Endothelial cell of umbilical vein (primary cell): Measurements from ENCODE around the gene DZIP3. TPM values are rescaled to one million over a fixed set of nuclear protein-coding genes. Genes with fewer than 3 reads are reported as not detected.

Experiments
- BruUV-seq: library from RNA; stranded (reverse); fragments of 400-500 nt; replicated peaks from 2 replicates; lab custom pipeline; 2021; lab: Mats Ljungman, UMichigan
- CTCF ChIA-PET: fragments of 300-600, 350-600 bp; sonication (Branson Sonifier 250); formaldehyde crosslinking; loops from one replicate; lab custom pipeline; 2021; ENCODE audit warnings: antibody characterized with exemption, inconsistent platforms; lab: Charles Lee
- POLR2A ChIA-PET: fragments of 300-600, 350-600 bp; sonication (Branson Sonifier 250); formaldehyde crosslinking; loops from one replicate; lab custom pipeline; 2021; ENCODE audit warnings: antibody characterized with exemption, inconsistent platforms; lab: Charles Lee
- DNase-seq: peaks from one replicate; pipeline ENCODE4 v3.0.0-alpha.2; 2011; ENCODE audit warnings: low read depth, low spot score
- FAIRE-seq: peaks from 2 replicates; lab custom pipeline; 2011; peaks lifted over from hg19 to GRCh38; lab: Jason Lieb, UNC
- H2AFZ ChIP-seq: 2 replicates; pipeline ENCODE4 v1.6.0; 2012; ENCODE audit warnings: low read depth, low read length, control low read depth, inconsistent platforms
- H3K27ac ChIP-seq: 2 replicates; pipeline ENCODE4 v1.5.1; 2011; ENCODE audit warnings: low read depth, mild to moderate bottlenecking, control low read depth, low read length, moderate library complexity; ENCODE audit not compliant: insufficient read depth
- H3K27me3 ChIP-seq, 2 experiments: 2 replicates each; pipeline versions ENCODE4 v1.6.0 to v1.6.1; 2011; ENCODE audit warnings: low read length in 2 of 2, mixed read lengths in 1 of 2; ENCODE audit not compliant: control insufficient read depth in 2 of 2, insufficient read depth in 2 of 2
- H3K36me3 ChIP-seq, 2 experiments: 2 replicates in 1 of 2; 3 replicates in 1 of 2; pipeline ENCODE4 v1.5.1; 2011; ENCODE audit warnings: low read length in 2 of 2, mild to moderate bottlenecking in 1 of 2, moderate library complexity in 1 of 2; ENCODE audit not compliant: control insufficient read depth in 2 of 2, insufficient read depth in 2 of 2; ENCODE audit errors: extremely low read depth in 1 of 2
- H3K4me1 ChIP-seq: 3 replicates; pipeline ENCODE4 v1.5.1; 2011; ENCODE audit warnings: mild to moderate bottlenecking, low read length; ENCODE audit not compliant: control insufficient read depth, insufficient read depth; ENCODE audit errors: extremely low read depth
- H3K4me2 ChIP-seq: 2 replicates; pipeline ENCODE4 v1.6.1; 2011; ENCODE audit warnings: low read length, control low read depth, mixed read lengths; ENCODE audit not compliant: insufficient read depth
- H3K4me3 ChIP-seq, 3 experiments: fragments of 200-600 bp in 1 of 3; sonication (generic), shearing (Covaris generic) in 1 of 3; replicated peaks in 1 of 3; 2 replicates each; pipeline ENCODE4 v1.5.1; 2011 to 2016; ENCODE audit warnings: control low read depth in 3 of 3, low read length in 3 of 3, mild to moderate bottlenecking in 2 of 3, inconsistent platforms in 1 of 3, low read depth in 1 of 3, moderate library complexity in 1 of 3; ENCODE audit not compliant: insufficient read depth in 1 of 3
- H3K79me2 ChIP-seq: 2 replicates; pipeline ENCODE4 v1.6.0; 2012; ENCODE audit warnings: low read length, inconsistent platforms; ENCODE audit not compliant: control insufficient read depth, insufficient read depth
- H3K9ac ChIP-seq: replicated peaks from 2 replicates; pipeline ENCODE3; 2011; ENCODE audit warnings: low read length, control low read depth; ENCODE audit not compliant: insufficient read depth; ENCODE audit errors: extremely low read depth
- H3K9me1 ChIP-seq: replicated peaks from 3 replicates; pipeline ENCODE4 v1.6.0; 2011; ENCODE audit warnings: mild to moderate bottlenecking, low read length; ENCODE audit not compliant: control insufficient read depth, insufficient read depth; ENCODE audit errors: extremely low read depth
- H3K9me3 ChIP-seq: replicated peaks from 2 replicates; pipeline ENCODE4 v1.5.1; 2012; ENCODE audit warnings: low read length, inconsistent platforms; ENCODE audit not compliant: control insufficient read depth, insufficient read depth
- H4K20me1 ChIP-seq: replicated peaks from 2 replicates; pipeline ENCODE3; 2011; ENCODE audit warnings: mild to moderate bottlenecking, low read length; ENCODE audit not compliant: control insufficient read depth, insufficient read depth; ENCODE audit errors: extremely low read depth
- EZH2 ChIP-seq: IDR thresholded peaks from 2 replicates; pipeline ENCODE4 v1.6.1; 2012; ENCODE audit warnings: borderline replicate concordance, low read depth, mild to moderate bottlenecking, moderate library complexity, low read length, inconsistent platforms; ENCODE audit not compliant: severe bottlenecking
- FOS ChIP-seq: IDR thresholded peaks from 2 replicates; pipeline ENCODE4 v1.6.1; 2011; ENCODE audit warnings: mild to moderate bottlenecking, low read length, moderate library complexity, borderline replicate concordance; ENCODE audit not compliant: insufficient read depth
- MAX ChIP-seq: IDR thresholded peaks from 2 replicates; pipeline ENCODE4 v1.6.1; 2011; ENCODE audit not compliant: insufficient read depth, insufficient read length
- MYC ChIP-seq: IDR thresholded peaks from one replicate; pipeline ENCODE4 v1.6.1; 2011; ENCODE audit warnings: mild to moderate bottlenecking, low read depth, low read length
- POLR2A ChIP-seq: IDR thresholded peaks from 2 replicates; pipeline ENCODE4 v1.6.1; 2012; ENCODE audit warnings: low read depth, mild to moderate bottlenecking, control low read depth, low read length
- dilution Hi-C: fragments of 300-500 bp; cut with MboI; formaldehyde crosslinking; loops from one replicate; pipeline ENCODE4 v1.15.0; 2019; ENCODE audit warnings: low sequenced_read_pairs; ENCODE audit not compliant: extremely low pct_ligation_motif_present
- intact Hi-C: fragments of 100-400 bp; cut with micrococcal nuclease; formaldehyde crosslinking; loops from one replicate; pipeline ENCODE4 v1.10.0; 2022
- polyA plus RNA-seq, 4 experiments: library from polyadenylated mRNA; depleted of rRNA in 3 of 4; stranded (reverse) in 3 of 4; unstranded in 1 of 4; fragments of >200 nt; gene quantifications; 2 replicates each; pipeline versions ENCODE4 v1.2.1 to v1.2.3, GENCODE V29; 2011 to 2012; ENCODE audit warnings: missing spikeins in 1 of 4
- total RNA-seq: library from RNA; stranded (reverse); gene quantifications from 2 replicates; pipeline ENCODE4 v1.2.3, GENCODE V29; 2021
- TF ChIP-seq, protein P1 (sequence below), 2 donors: IDR thresholded peaks; 1 replicate in 1 of 2; 2 replicates in 1 of 2; pipeline ENCODE4 v1.5.1; 2011; ENCODE audit warnings: low read length in 2 of 2, mild to moderate bottlenecking in 2 of 2, moderate library complexity in 2 of 2, control low read depth in 1 of 2, inconsistent platforms in 1 of 2, low read depth in 1 of 2; ENCODE audit not compliant: insufficient read depth in 1 of 2; ENCODE audit errors: extremely low read depth in 1 of 2

Gene DZIP3
- total and polyA plus RNA-seq, 2 donors (not counting 3 experiments of a cell fraction or from before 2014, with no cell fraction given), result 1.9 to 6.5 TPM

DNA sequence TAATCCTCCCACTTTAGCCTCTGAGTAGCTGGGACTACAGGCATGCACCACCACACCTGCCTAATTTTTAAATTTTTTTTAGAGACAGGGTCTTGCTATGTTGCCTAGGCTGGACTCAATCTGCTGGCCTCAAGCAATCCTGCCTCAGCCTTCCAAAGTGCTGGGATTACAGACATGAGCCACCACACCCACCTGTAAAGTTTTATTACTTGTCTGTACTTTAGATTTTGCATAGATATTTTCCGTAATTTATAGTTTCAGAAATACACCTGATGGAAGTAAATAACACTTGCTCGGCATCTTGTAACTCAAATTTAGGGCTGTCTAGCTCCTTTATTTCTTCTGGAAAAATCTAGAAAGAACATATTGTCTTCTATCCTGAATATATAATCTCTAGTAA, 5.8 kb downstream of the DZIP3 start:
- no peaks in the 10 kb centered on the region for H3K36me3 ChIP-seq

More for the DNA sequence above, 5.8 kb downstream of the DZIP3 start:
- FAIRE-seq, result no peak
- intact Hi-C loops (no loop called here), dilution Hi-C loops (no loop called here)
- no peak overlapping the region for H3K4me2 ChIP-seq
- ChIA-PET CTCF (no interaction called here), POLR2A (no interaction called here)
- no peak overlapping the region for H3K9ac ChIP-seq
- H3K9me1 ChIP-seq, result no peaks in the 10 kb centered on the region
- H3K27ac ChIP-seq, result no peak overlapping the region
- peaks cover 2% of the 10 kb centered on the region for H3K79me2 ChIP-seq
- H3K27me3 ChIP-seq, result no peaks in the 10 kb centered on the region
- peaks cover 4% of the 10 kb centered on the region for H3K4me1 ChIP-seq
- no peaks in the 10 kb centered on the region for H3K9me3 ChIP-seq
- TF ChIP-seq EZH2 (no peak), POLR2A (no peak), FOS (no peak), MAX (no peak), MYC (no peak)
- TF ChIP-seq, protein P1, sequence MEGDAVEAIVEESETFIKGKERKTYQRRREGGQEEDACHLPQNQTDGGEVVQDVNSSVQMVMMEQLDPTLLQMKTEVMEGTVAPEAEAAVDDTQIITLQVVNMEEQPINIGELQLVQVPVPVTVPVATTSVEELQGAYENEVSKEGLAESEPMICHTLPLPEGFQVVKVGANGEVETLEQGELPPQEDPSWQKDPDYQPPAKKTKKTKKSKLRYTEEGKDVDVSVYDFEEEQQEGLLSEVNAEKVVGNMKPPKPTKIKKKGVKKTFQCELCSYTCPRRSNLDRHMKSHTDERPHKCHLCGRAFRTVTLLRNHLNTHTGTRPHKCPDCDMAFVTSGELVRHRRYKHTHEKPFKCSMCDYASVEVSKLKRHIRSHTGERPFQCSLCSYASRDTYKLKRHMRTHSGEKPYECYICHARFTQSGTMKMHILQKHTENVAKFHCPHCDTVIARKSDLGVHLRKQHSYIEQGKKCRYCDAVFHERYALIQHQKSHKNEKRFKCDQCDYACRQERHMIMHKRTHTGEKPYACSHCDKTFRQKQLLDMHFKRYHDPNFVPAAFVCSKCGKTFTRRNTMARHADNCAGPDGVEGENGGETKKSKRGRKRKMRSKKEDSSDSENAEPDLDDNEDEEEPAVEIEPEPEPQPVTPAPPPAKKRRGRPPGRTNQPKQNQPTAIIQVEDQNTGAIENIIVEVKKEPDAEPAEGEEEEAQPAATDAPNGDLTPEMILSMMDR (IDR thresholded peaks at IDR 0.05; ENCODE audit: extremely low read depth in 1 of 2, insufficient read depth in 1 of 2, low read depth in 1 of 2, low read length in 2 of 2), result no peak
- no TSS peak for BruUV-seq
- no peak for DNase-seq
- no peaks in the 10 kb centered on the region for H4K20me1 ChIP-seq
- no peak overlapping the region for H3K4me3 ChIP-seq
- no peak overlapping the region for H2AFZ ChIP-seq
